IPS-20b (cell line): Measurements from ENCODE around the gene ZNF407.

Experiments
- H3K27ac ChIP-seq: one replicate; pipeline ENCODE4 v1.5.1; 2013; ENCODE audit warnings: low read length
- H3K27me3 ChIP-seq: 2 replicates; pipeline ENCODE4 v1.6.1; 2013; ENCODE audit warnings: mild to moderate bottlenecking, low read length, inconsistent platforms; ENCODE audit not compliant: insufficient read depth
- H3K36me3 ChIP-seq: 2 replicates; pipeline ENCODE4 v1.6.1; 2013; ENCODE audit warnings: low read depth, mild to moderate bottlenecking, inconsistent platforms, low read length, moderate library complexity; ENCODE audit not compliant: insufficient read depth
- H3K4me1 ChIP-seq: 2 replicates; pipeline ENCODE4 v1.6.1; 2013; ENCODE audit warnings: mild to moderate bottlenecking, control low read depth, inconsistent platforms, low read length, moderate library complexity; ENCODE audit not compliant: insufficient read depth
- H3K4me3 ChIP-seq: 2 replicates; pipeline ENCODE4 v1.5.1; 2013; ENCODE audit warnings: mild to moderate bottlenecking, low read length, inconsistent platforms
- H3K9ac ChIP-seq: 2 replicates; pipeline ENCODE4 v1.6.1; 2013; ENCODE audit warnings: low read depth, mild to moderate bottlenecking, inconsistent platforms, low read length, moderate library complexity
- H3K9me3 ChIP-seq: 2 replicates; pipeline ENCODE4 v1.6.1; 2013; ENCODE audit warnings: mild to moderate bottlenecking, low read depth, low read length, inconsistent platforms; ENCODE audit not compliant: insufficient read depth

The ZNF407 gene

DNA sequence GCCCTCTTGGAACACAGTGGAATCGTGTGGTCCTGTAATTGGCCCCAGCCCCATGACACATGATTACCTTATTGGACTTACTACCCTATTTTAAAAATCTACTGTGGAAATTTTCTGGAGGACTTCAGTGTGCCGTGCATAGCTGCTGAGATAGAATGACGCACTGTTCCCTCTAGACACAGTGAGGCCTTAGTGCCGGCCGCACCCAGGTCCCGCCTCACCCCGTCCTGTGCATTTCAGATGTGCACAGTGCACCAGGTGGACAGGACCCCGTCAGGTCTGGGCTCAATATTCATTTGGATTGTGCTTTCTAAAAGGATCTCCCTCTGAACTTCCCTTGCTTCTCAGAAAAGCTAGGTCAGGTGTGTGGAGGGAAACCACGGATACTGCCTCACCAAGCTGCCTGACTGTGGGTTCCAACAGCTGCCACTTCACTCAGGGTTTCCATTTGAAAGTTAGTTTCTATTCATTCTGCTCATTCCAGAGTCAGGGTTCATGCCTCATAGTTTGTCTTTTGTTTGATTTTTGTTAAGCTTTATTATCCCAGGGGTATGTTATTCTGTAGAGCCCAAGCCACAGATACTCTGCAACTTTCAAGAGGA, 455.5 kb downstream of the ZNF407 start:
- Histone ChIP-seq H3K27me3 (no peaks in the 10 kb centered on the region), H3K27ac (no peak overlapping the region), H3K36me3 (no peaks in the 10 kb centered on the region), H3K4me3 (no peak overlapping the region), H3K9me3 (no peaks in the 10 kb centered on the region), H3K9ac (no peak overlapping the region), H3K4me1 (no peaks in the 10 kb centered on the region)

DNA sequence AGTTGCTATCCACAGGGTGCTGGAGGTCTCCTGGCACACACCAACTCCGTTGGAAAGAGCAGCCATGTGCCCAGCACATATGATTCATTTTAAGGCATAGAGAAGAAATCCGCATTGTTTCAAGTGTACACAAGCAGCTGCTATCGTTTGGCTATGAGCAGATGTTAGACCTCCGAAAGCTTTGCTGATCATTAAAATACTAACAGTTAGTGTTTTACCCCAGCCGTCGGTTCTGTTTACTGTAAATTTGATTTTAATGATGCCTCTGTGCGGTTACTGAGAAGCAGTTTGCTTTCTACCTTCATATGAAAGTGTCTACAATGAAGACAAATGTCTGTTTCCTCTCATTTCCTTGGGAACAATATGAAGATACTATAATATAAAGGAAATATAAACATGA, 456.4 kb downstream of the ZNF407 start:
- no peak overlapping the region for H3K9ac ChIP-seq
- no peaks in the 10 kb centered on the region for H3K27me3 ChIP-seq
- H3K4me3 ChIP-seq, result no peak overlapping the region
- no peaks in the 10 kb centered on the region for H3K4me1 ChIP-seq
- no peaks in the 10 kb centered on the region for H3K36me3 ChIP-seq
- no peaks in the 10 kb centered on the region for H3K9me3 ChIP-seq
- no peak overlapping the region for H3K27ac ChIP-seq

DNA sequence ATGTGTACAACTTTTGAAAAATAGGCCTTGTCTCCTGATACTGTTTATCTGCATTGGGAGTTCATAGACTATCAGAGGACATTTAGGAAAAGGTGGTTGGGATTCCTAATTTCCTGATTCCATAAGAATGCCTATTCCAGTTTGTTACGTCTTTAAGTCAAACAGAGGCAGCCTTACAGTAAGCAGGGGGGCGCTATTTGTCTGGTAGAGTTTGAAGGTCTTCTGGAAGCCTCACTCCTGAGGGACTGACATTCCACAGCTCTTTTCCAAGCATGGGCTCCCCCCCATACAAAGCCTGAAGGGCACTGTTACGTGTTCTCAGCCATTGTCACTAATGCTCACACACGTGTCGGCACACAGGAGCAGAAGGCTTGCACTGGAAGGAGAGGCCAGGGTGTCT, 456.9 kb downstream of the ZNF407 start:
- Histone ChIP-seq H3K9ac (no peak overlapping the region), H3K4me3 (no peak overlapping the region), H3K27me3 (no peaks in the 10 kb centered on the region), H3K36me3 (no peaks in the 10 kb centered on the region), H3K4me1 (no peaks in the 10 kb centered on the region), H3K27ac (no peak overlapping the region), H3K9me3 (no peaks in the 10 kb centered on the region)

DNA sequence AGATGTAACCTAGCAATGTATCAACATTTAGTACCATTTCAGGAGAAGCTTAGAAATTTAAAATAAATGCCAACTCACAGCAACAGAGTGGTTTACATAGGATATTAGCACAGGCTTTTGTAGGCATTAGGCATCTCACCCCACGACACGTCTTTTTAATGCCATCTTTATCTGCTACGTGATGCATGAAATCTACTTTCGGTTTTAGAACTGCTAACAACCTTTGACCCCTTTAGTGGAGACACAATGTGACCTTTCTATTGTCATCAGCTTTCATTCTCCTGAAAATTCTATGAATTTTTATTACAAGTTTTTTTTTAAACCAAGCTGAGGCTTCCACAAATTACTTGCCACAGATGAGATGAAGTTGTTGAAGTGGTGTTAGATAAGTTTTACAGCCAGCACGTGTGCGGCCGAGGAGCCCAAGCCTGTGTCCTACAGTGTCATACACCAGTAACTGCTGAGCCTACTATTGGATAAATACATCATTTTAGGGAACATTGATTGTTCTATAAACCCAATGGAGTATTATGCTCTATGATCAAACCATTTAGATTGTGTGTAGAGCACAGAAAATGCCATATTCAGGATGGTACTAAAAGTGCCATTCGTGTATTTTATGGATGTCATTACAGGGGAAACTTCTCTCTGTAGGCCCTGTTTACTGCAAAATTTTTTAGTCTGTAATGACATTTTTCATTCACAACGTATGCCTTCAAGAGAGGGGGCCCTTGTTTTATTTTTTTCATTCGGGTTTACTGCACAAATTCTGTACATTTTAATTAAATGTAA, 459.7 kb downstream of the ZNF407 start:
- Histone ChIP-seq H3K27ac (no peak overlapping the region), H3K4me3 (no peak overlapping the region)

GRCh38 chr18:75060185-75060584, 462.5 kb downstream of the ZNF407 start:
- Histone ChIP-seq H3K9ac (no peak overlapping the region), H3K27me3 (no peaks in the 10 kb centered on the region), H3K4me3 (no peak overlapping the region), H3K9me3 (no peaks in the 10 kb centered on the region), H3K27ac (no peak overlapping the region), H3K4me1 (no peaks in the 10 kb centered on the region), H3K36me3 (no peaks in the 10 kb centered on the region)

More for the DNA sequence above, 459.7 kb downstream of the ZNF407 start:
- H3K9me3 ChIP-seq, result no peaks in the 10 kb centered on the region
- H3K27me3 ChIP-seq, result no peaks in the 10 kb centered on the region
- H3K9ac ChIP-seq, result no peak overlapping the region
- H3K36me3 ChIP-seq, result no peaks in the 10 kb centered on the region
- no peaks in the 10 kb centered on the region for H3K4me1 ChIP-seq

GRCh38 chr18:75062297-75062886, 464.7 kb downstream of the ZNF407 start:
- H3K4me3 ChIP-seq, result no peak overlapping the region
- no peak overlapping the region for H3K27ac ChIP-seq
- no peaks in the 10 kb centered on the region for H3K4me1 ChIP-seq
- H3K9me3 ChIP-seq, result no peaks in the 10 kb centered on the region
- H3K27me3 ChIP-seq, result no peaks in the 10 kb centered on the region
- H3K9ac ChIP-seq, result no peak overlapping the region
- H3K36me3 ChIP-seq, result no peaks in the 10 kb centered on the region

DNA sequence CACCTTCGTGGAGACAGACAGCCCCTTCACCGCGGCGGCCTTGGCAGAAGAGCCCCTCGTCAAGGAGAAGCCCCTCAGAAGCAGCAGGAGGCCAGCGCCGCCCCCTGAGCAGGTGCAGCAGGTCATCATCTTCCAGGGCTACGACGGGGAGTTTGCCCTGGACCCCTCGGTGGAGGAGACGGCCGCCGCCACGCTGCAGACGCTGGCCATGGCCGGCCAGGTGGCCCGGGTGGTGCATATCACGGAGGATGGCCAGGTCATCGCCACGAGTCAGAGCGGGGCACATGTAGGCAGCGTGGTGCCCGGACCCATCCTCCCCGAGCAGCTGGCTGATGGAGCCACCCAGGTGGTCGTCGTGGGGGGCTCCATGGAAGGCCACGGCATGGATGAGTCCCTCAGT, 465.5 kb downstream of the ZNF407 start:
- Histone ChIP-seq H3K9me3 (no peaks in the 10 kb centered on the region), H3K4me3 (no peak overlapping the region), H3K27me3 (no peaks in the 10 kb centered on the region), H3K27ac (no peak overlapping the region), H3K9ac (no peak overlapping the region), H3K4me1 (no peaks in the 10 kb centered on the region), H3K36me3 (no peaks in the 10 kb centered on the region)

DNA sequence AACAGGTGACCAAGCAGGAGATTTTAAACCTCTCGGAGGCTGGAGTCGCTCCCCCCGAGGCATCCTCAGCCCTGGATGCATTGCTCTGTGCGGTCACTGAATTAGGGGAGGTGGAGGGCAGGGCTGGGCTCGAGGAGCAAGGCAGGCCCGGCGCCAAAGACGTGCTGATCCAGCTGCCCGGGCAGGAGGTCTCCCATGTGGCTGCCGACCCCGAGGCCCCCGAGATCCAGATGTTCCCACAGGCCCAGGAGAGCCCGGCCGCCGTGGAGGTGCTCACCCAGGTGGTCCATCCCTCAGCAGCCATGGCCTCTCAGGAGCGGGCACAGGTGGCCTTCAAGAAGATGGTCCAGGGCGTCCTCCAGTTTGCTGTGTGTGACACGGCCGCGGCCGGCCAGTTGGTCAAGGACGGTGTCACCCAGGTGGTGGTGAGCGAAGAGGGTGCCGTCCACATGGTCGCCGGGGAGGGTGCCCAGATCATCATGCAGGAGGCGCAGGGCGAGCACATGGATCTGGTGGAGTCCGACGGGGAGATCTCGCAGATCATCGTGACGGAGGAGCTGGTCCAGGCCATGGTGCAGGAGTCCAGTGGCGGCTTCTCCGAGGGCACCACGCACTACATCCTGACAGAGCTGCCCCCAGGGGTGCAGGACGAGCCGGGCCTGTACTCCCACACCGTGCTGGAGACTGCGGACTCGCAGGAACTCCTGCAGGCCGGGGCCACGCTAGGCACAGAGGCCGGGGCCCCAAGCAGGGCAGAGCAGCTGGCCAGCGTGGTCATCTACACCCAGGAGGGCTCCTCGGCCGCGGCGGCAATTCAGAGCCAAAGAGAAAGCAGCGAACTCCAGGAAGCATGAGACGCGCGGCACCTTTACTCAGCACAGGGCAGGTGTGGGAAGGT, 466.2 kb downstream of the ZNF407 start:
- Histone ChIP-seq H3K9ac (no peak overlapping the region), H3K9me3 (no peaks in the 10 kb centered on the region), H3K36me3 (no peaks in the 10 kb centered on the region), H3K4me1 (no peaks in the 10 kb centered on the region), H3K27ac (no peak overlapping the region), H3K27me3 (no peaks in the 10 kb centered on the region), H3K4me3 (no peak overlapping the region)

GRCh38 chr18:75064513-75064905, 466.8 kb downstream of the ZNF407 start:
- Histone ChIP-seq H3K4me1 (no peaks in the 10 kb centered on the region), H3K36me3 (no peaks in the 10 kb centered on the region), H3K9ac (no peak overlapping the region), H3K27ac (no peak overlapping the region), H3K27me3 (no peaks in the 10 kb centered on the region), H3K9me3 (no peaks in the 10 kb centered on the region), H3K4me3 (no peak overlapping the region)

- H3K36me3 ChIP-seq, result no peaks in the 10 kb centered on the region
Observed at GRCh38 chr18:75065251-75066000, 467.8 kb downstream of the ZNF407 start.

More at GRCh38 chr18:75065251-75066000, 467.8 kb downstream of the ZNF407 start:
- Histone ChIP-seq H3K27ac (no peak overlapping the region), H3K9ac (no peak overlapping the region), H3K4me3 (no peak overlapping the region), H3K27me3 (no peaks in the 10 kb centered on the region), H3K9me3 (no peaks in the 10 kb centered on the region), H3K4me1 (no peaks in the 10 kb centered on the region)
